Left forelimb (tissue), 1 donor: ENCODE measurements around the gene TSC22D2.

ENCODE experiments used
- DNase-seq: peaks from one replicate; pipeline ENCODE4 v3.0.0-alpha.2; 2018; ENCODE audit warnings: low spot score

The TSC22D2 gene

GRCh38 chr3:150385296-150386242 is 22.5 kb upstream of the TSC22D2 start:
- no peak for DNase-seq

- DNase-seq, result no peak
Measured at GRCh38 chr3:150388498-150389418, 19.3 kb upstream of the TSC22D2 start.

GRCh38 chr3:150390087-150390486 is 18.0 kb upstream of the TSC22D2 start:
- DNase-seq, result no peak

- DNase-seq, result no peak
Measured at GRCh38 chr3:150391161-150391560, 16.9 kb upstream of the TSC22D2 start.

- no peak for DNase-seq
Measured at GRCh38 chr3:150393745-150394144, 14.4 kb upstream of the TSC22D2 start.

- no peak for DNase-seq
Measured at GRCh38 chr3:150394606-150395005, 13.5 kb upstream of the TSC22D2 start.

- no peak for DNase-seq
Measured at GRCh38 chr3:150396491-150396890, 11.6 kb upstream of the TSC22D2 start.

GRCh38 chr3:150396956-150397550 is 11.0 kb upstream of the TSC22D2 start:
- DNase-seq, result no peak

GRCh38 chr3:150399060-150399459 is 9.0 kb upstream of the TSC22D2 start:
- DNase-seq, result no peak

GRCh38 chr3:150401285-150401684 is 6.8 kb upstream of the TSC22D2 start:
- no peak for DNase-seq

- DNase-seq, result no peak
Measured at GRCh38 chr3:150402217-150402616, 5.9 kb upstream of the TSC22D2 start.

GRCh38 chr3:150404023-150404422 is 4.1 kb upstream of the TSC22D2 start:
- DNase-seq, result no peak

- no peak for DNase-seq
Measured at GRCh38 chr3:150407051-150407807, 869 bp upstream of the TSC22D2 start.

GRCh38 chr3:150407808-150408220 is 284 bp upstream of the TSC22D2 start:
- no peak for DNase-seq

GRCh38 chr3:150409125-150409511 is 1.0 kb downstream of the TSC22D2 start:
- DNase-seq, result no peak

GRCh38 chr3:150409512-150410310 is 1.6 kb downstream of the TSC22D2 start:
- DNase-seq, result peak; percentile 86

- DNase-seq, result peak; percentile 75
Measured at GRCh38 chr3:150410311-150411105, 2.4 kb downstream of the TSC22D2 start.

GRCh38 chr3:150411106-150411460 is 3.0 kb downstream of the TSC22D2 start:
- no peak for DNase-seq

- no peak for DNase-seq
Measured at GRCh38 chr3:150411546-150411945, 3.4 kb downstream of the TSC22D2 start.

- DNase-seq, result no peak
Measured at GRCh38 chr3:150411976-150412375, 3.9 kb downstream of the TSC22D2 start.
